ENCODE results near the gene ACOT7.

GRCh38 chr1:6354659-6355317 is 38.8 kb downstream of the ACOT7 start:
- TF ChIP-seq CTCF (conservative IDR thresholded peaks at IDR 0.05; ENCODE audit: low read depth in 2 of 2), result no peak
- TF ChIP-seq POLR2AphosphoS5 (IDR thresholded peaks at IDR 0.05; ENCODE audit: low read depth), result no peak
- TF ChIP-seq CREB1 (CRISPR knock-in tag; IDR thresholded peaks at IDR 0.05; ENCODE audit: low read depth), result no peak
- no peak for TF ChIP-seq EZH2phosphoT487 (IDR thresholded peaks at IDR 0.05; ENCODE audit: unreplicated experiment)
- TF ChIP-seq EZH2 (IDR thresholded peaks at IDR 0.05; ENCODE audit: low read depth, unreplicated experiment), result no peak

Measured in GM23338 (cell line).